GOT3 (cell line): ENCODE measurements around the gene NCOR2.

Source experiments
- DNase-seq: peaks from one replicate; lab custom pipeline; 2025; ENCODE audit warnings: mixed read lengths; lab: John Stamatoyannopoulos, UW

NCOR2 gene

GRCh38 chr12:124566997-124567672, at the start of gene NCOR2:
TSS of gene NCOR2 (minus strand) at chr12:124567612. CDS start at chr12:124495251, 72,361 bp downstream.
- DNase-seq: no peak

- no peak for DNase-seq
Measured at GRCh38 chr12:124616394-124617221, 49.2 kb upstream of the NCOR2 start.

- no peak for DNase-seq
Measured at GRCh38 chr12:124614512-124615292, 47.3 kb upstream of the NCOR2 start.

- no peak for DNase-seq
Measured at GRCh38 chr12:124613151-124613585, 45.8 kb upstream of the NCOR2 start.

- DNase-seq: no peak
Measured at GRCh38 chr12:124612410-124612680, 44.9 kb upstream of the NCOR2 start.

GRCh38 chr12:124611559-124612409, 44.4 kb upstream of the NCOR2 start:
- no peak for DNase-seq

- DNase-seq: no peak
Measured at GRCh38 chr12:124610629-124611558, 43.5 kb upstream of the NCOR2 start.

GRCh38 chr12:124610021-124610612, 42.7 kb upstream of the NCOR2 start:
- DNase-seq: no peak

GRCh38 chr12:124609041-124609989, 41.9 kb upstream of the NCOR2 start:
- DNase-seq: no peak

GRCh38 chr12:124608450-124608870, 41.0 kb upstream of the NCOR2 start:
- no peak for DNase-seq

GRCh38 chr12:124607681-124608425, 40.4 kb upstream of the NCOR2 start:
- no peak for DNase-seq

GRCh38 chr12:124605883-124606774, 38.7 kb upstream of the NCOR2 start:
- no peak for DNase-seq

GRCh38 chr12:124605150-124605882, 37.9 kb upstream of the NCOR2 start:
- no peak for DNase-seq

GRCh38 chr12:124604264-124604680, 36.9 kb upstream of the NCOR2 start:
- no peak for DNase-seq

GRCh38 chr12:124603831-124604251, 36.4 kb upstream of the NCOR2 start:
- DNase-seq: no peak

- DNase-seq: no peak
Measured at GRCh38 chr12:124603100-124603541, 35.7 kb upstream of the NCOR2 start.
